Testis (tissue), 2 donors: ENCODE data around the gene CPVL.

ENCODE experiments used
- POLR2A ChIP-seq: fragments of 450-650 bp; IDR thresholded peaks from one replicate; pipeline ENCODE4 v1.6.1; 2017; ENCODE audit warnings: antibody characterized with exemption, mild to moderate bottlenecking, moderate library complexity
- TF ChIP-seq, protein P1 (sequence below), 3 experiments: fragments of 450-650 bp in 2 of 3; fragments of 200-600 bp in 1 of 3; sonication (generic) in 1 of 3; IDR thresholded peaks; one replicate each; pipeline ENCODE4 v1.5.1; 2016 to 2019; ENCODE audit warnings: antibody characterized with exemption in 3 of 3, mild to moderate bottlenecking in 2 of 3, moderate library complexity in 1 of 3

DNA sequence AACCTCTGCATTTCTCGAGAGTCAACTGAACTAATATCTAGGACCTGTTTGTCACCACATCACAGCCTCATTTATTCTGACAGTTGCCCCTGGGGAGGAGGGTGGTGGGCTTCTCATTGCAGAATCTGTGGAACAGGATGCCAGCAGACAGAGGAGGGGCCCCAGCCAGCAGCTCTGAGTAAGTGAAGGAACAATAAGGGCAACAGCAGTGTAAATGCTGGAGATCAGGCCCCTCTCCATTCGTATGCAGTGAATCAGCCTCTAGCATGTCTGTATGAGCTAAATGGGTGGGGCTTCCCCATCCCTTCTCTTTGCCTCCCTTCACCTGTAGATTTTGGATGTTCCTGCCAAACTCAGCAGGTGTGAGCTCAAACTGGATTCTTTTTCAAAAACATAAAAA is 7.7 kb upstream of the CPVL start:
- TF ChIP-seq, protein P1, sequence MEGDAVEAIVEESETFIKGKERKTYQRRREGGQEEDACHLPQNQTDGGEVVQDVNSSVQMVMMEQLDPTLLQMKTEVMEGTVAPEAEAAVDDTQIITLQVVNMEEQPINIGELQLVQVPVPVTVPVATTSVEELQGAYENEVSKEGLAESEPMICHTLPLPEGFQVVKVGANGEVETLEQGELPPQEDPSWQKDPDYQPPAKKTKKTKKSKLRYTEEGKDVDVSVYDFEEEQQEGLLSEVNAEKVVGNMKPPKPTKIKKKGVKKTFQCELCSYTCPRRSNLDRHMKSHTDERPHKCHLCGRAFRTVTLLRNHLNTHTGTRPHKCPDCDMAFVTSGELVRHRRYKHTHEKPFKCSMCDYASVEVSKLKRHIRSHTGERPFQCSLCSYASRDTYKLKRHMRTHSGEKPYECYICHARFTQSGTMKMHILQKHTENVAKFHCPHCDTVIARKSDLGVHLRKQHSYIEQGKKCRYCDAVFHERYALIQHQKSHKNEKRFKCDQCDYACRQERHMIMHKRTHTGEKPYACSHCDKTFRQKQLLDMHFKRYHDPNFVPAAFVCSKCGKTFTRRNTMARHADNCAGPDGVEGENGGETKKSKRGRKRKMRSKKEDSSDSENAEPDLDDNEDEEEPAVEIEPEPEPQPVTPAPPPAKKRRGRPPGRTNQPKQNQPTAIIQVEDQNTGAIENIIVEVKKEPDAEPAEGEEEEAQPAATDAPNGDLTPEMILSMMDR (IDR thresholded peaks at IDR 0.05), result no peak
- no peak for TF ChIP-seq POLR2A
